ENCODE results near the gene SLF1. TPM values are rescaled to one million over a fixed set of nuclear protein-coding genes. Genes with fewer than 3 reads are reported as not detected.
A peak's percentile ranks its signal among the peaks of the same experiment; 100 is the strongest.

SLF1 gene
- total RNA-seq, 1 donor from 2014 or later = 17.0 TPM

DNA sequence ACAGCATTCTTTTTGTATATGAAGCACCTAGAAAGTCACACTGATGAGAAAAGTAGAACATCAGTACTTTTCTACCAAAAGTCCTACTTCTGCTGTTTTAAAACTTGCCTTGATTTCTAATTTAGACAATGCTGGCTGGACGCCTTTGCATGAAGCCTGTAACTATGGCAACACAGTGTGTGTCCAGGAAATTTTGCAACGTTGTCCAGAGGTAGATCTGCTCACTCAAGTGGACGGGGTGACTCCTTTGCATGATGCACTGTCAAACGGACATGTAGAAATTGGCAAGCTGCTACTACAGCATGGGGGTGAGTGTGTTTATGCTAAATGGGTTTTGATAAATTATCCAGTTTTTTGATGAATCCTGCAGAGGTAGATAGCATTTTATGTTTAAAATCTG, 73.5 kb downstream of the SLF1 start:
- no peak for TF ChIP-seq CTCF (conservative IDR thresholded peaks at IDR 0.05)
- Mint-ChIP-seq H3K36me3 (ENCODE audit: low read depth) (no peaks in the 10 kb centered on the region), H3K4me1 (peaks cover 26% of the 10 kb centered on the region), H3K27me3 (ENCODE audit: low read depth) (no peaks in the 10 kb centered on the region), H3K9me3 (no peaks in the 10 kb centered on the region), H3K27ac (ENCODE audit: unreplicated experiment) (no peak overlapping the region), H3K4me3 (no peak overlapping the region)
- DNase-seq (ENCODE audit: low read depth, low spot score) = no peak

DNA sequence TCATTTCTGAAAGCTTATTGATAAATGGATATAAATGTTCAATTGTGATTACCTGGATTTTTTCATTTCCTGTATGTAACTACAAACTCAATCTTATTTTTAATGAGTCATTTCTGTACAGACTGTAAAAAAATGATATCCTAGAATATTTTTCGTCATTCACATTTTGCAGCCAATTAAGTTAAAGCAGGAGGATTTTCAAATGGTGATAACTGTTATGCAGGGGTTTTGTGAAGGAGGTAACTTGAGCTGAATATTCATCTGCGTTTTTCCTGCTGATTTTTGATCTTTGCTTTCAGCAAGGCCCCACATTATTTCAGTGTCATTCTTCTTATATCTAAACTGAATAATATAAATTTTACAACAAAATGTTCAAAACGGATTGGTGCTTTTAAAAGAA, 74.1 kb downstream of the SLF1 start:
- no peak overlapping the region for H3K4me3 Mint-ChIP-seq
- TF ChIP-seq CTCF (conservative IDR thresholded peaks at IDR 0.05) = no peak
- DNase-seq (ENCODE audit: low read depth, low spot score) = no peak
- H3K36me3 Mint-ChIP-seq (ENCODE audit: low read depth) = no peaks in the 10 kb centered on the region
- H3K4me1 Mint-ChIP-seq = peaks cover 26% of the 10 kb centered on the region
- no peaks in the 10 kb centered on the region for H3K27me3 Mint-ChIP-seq (ENCODE audit: low read depth)
- peak overlapping the region; percentile 54 for H3K27ac Mint-ChIP-seq (ENCODE audit: unreplicated experiment)
- no peaks in the 10 kb centered on the region for H3K9me3 Mint-ChIP-seq

DNA sequence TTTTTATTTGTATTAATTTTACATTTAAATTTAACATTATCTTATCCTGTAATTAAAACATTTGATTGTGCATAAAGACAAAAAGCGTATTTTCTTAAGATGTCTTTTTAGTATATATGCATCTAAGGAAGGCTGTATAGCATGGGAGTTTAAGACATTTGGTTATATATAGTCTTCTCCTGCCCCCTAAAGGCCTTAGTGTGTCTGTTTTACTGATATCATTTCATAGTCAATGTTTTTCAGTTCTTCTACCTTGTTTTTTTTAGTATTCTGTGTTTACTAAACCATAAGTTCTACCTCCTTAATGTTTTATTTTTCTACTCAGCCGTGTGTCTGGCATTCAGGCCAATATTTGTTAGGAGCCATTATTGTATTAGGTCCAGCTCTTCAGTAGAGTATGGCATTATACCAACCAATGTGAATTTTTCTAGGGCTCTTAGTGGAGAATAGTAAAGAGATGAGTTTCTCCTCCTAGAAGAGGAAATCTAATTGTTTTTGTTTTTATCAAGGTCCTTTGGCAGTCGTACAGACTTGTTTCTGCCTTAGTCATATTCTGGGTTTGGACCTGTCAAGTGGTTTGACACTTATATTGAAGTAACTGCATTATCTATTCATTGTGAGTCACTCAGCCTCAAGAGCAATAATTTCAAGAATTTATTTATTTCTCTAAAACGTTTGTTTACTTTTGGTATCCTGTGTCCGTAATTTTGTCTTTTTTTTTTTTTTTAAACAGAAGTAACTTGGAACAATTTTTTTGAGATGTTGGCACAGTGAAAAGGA, 74.8 kb downstream of the SLF1 start:
- no peaks in the 10 kb centered on the region for H3K9me3 Mint-ChIP-seq
- peak; percentile 64 for TF ChIP-seq CTCF (conservative IDR thresholded peaks at IDR 0.05)
- H3K36me3 Mint-ChIP-seq (ENCODE audit: low read depth) = no peaks in the 10 kb centered on the region
- peaks cover 26% of the 10 kb centered on the region for H3K4me1 Mint-ChIP-seq
- H3K4me3 Mint-ChIP-seq = no peak overlapping the region
- H3K27me3 Mint-ChIP-seq (ENCODE audit: low read depth) = no peaks in the 10 kb centered on the region
- DNase-seq (ENCODE audit: low read depth, low spot score) = no peak
- no peak overlapping the region for H3K27ac Mint-ChIP-seq (ENCODE audit: unreplicated experiment)

DNA sequence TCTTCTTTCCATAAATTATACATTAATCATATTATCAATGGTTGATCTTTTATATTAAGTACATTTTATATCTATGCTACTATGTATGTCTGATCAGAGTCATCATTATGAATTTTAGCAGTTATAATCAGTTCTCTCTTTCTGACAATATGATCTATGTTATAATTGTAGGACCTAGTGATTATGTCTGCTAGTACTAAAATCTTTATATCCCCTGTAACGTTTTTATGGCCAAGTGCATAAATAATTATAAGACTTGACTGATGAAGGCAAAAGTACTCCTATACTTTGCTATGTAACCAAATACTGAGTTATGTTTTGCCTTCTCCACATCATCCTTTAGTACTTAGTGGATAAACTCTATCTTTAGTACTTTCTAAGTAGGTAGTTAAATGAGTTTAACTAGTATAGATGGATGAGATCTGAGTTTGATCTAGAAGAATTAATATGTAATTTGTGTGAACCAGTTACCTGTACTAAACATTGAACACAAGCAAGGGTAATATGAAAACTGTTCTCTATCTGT, 75.4 kb downstream of the SLF1 start:
- no peaks in the 10 kb centered on the region for H3K9me3 Mint-ChIP-seq
- no peaks in the 10 kb centered on the region for H3K36me3 Mint-ChIP-seq (ENCODE audit: low read depth)
- no peaks in the 10 kb centered on the region for H3K27me3 Mint-ChIP-seq (ENCODE audit: low read depth)
- no peak overlapping the region for H3K4me3 Mint-ChIP-seq
- H3K4me1 Mint-ChIP-seq = peaks cover 26% of the 10 kb centered on the region
- no peak overlapping the region for H3K27ac Mint-ChIP-seq (ENCODE audit: unreplicated experiment)
- no peak for DNase-seq (ENCODE audit: low read depth, low spot score)
- no peak for TF ChIP-seq CTCF (conservative IDR thresholded peaks at IDR 0.05)

DNA sequence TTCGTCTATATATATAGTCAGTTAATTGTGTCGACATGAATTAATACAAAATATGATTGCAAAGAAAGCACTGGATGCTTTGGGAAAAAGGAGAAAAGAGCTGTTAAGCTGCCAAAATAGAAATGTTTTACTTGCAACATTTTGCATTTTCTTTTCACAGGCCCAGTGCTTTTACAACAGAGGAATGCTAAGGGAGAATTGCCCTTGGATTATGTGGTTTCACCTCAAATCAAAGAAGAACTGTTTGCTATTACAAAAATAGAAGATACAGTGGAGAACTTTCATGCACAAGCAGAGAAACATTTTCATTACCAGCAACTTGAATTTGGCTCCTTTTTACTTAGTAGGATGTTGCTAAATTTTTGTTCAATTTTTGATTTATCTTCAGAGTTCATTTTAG, 76.2 kb downstream of the SLF1 start:
- Mint-ChIP-seq H3K4me3 (no peak overlapping the region), H3K9me3 (no peaks in the 10 kb centered on the region), H3K36me3 (ENCODE audit: low read depth) (no peaks in the 10 kb centered on the region), H3K27me3 (ENCODE audit: low read depth) (no peaks in the 10 kb centered on the region), H3K27ac (ENCODE audit: unreplicated experiment) (no peak overlapping the region), H3K4me1 (peaks cover 24% of the 10 kb centered on the region)
- TF ChIP-seq CTCF (conservative IDR thresholded peaks at IDR 0.05) = no peak
- no peak for DNase-seq (ENCODE audit: low read depth, low spot score)

All from neural crest cell (in vitro differentiated cells).